HepG2 (cell line): Measurements from ENCODE around the gene NME7. TPM values are rescaled to one million over a fixed set of nuclear protein-coding genes. Genes with fewer than 3 reads are reported as not detected.
A peak's percentile ranks its signal among the peaks of the same experiment; 100 is the strongest.

ENCODE experiments used
- EZH2 ChIP-seq: conservative IDR thresholded peaks from 2 replicates; pipeline ENCODE4 v1.6.1; 2012; ENCODE audit warnings: mild to moderate bottlenecking, low read depth, low read length, moderate library complexity
- GATA4 ChIP-seq: sonication (generic); IDR thresholded peaks from 2 replicates; pipeline ENCODE4 v1.6.1; 2016; ENCODE audit warnings: antibody characterized with exemption, low read depth, borderline replicate concordance
- KIAA2018 ChIP-seq: sonication (generic); formaldehyde crosslinking; IDR thresholded peaks from 2 replicates; pipeline ENCODE4 v1.5.0; 2020; ENCODE audit warnings: mild to moderate bottlenecking, missing genetic modification reagents, borderline replicate concordance
- NONO ChIP-seq, 2 experiments: fragments of 450-650 bp in 1 of 2; sonication (generic) in 1 of 2; formaldehyde crosslinking in 1 of 2; IDR thresholded peaks in 1 of 2; conservative IDR thresholded peaks in 1 of 2; 2 replicates each; pipeline versions ENCODE4 v1.6.1 to v1.8.0; 2017 to 2022; ENCODE audit warnings: mild to moderate bottlenecking in 1 of 2, missing genetic modification reagents in 1 of 2, moderate library complexity in 1 of 2
- SAFB2 ChIP-seq: sonication (generic); formaldehyde crosslinking; IDR thresholded peaks from 2 replicates; pipeline ENCODE4 v1.5.1; 2020; ENCODE audit warnings: missing genetic modification reagents, low read depth, mild to moderate bottlenecking, borderline replicate concordance
- YY1 ChIP-seq: IDR thresholded peaks from 2 replicates; pipeline ENCODE4 v1.6.1; 2011; ENCODE audit warnings: low read length, low read depth, moderate library complexity, mild to moderate bottlenecking; ENCODE audit not compliant: insufficient read depth, insufficient replicate concordance
- ZNF563 ChIP-seq: sonication (generic); formaldehyde crosslinking; IDR thresholded peaks from 2 replicates; pipeline ENCODE4 v1.8.0; 2022; ENCODE audit warnings: mild to moderate bottlenecking, moderate library complexity, missing genetic modification reagents
- ZNF619 ChIP-seq: sonication (generic); formaldehyde crosslinking; IDR thresholded peaks from 2 replicates; pipeline ENCODE4 v1.4.0; 2020; ENCODE audit warnings: mild to moderate bottlenecking, missing genetic modification reagents
- ZNF639 ChIP-seq: conservative IDR thresholded peaks from 2 replicates; pipeline ENCODE4 v1.6.1; 2018; ENCODE audit warnings: missing genetic modification reagents
- ZNF768 ChIP-seq: sonication (generic); formaldehyde crosslinking; IDR thresholded peaks from 2 replicates; pipeline ENCODE4 v1.4.0; 2020; ENCODE audit warnings: missing genetic modification reagents
- ZSCAN25 ChIP-seq: sonication (generic); formaldehyde crosslinking; IDR thresholded peaks from 2 replicates; pipeline ENCODE4 v1.8.0; 2022; ENCODE audit warnings: mild to moderate bottlenecking, missing genetic modification reagents
- polyA plus RNA-seq, 8 experiments: library from polyadenylated mRNA; depleted of rRNA in 3 of 8; stranded (reverse) in 7 of 8; unstranded in 1 of 8; fragments of >200 nt; fragmentation: Illumina TruSeq in 4 of 8; extraction: Trizol in 4 of 8; gene quantifications; 2 replicates each; pipeline versions ENCODE4 v1.2.1 to v1.2.3, GENCODE V29; 2011 to 2016; ENCODE audit warnings: low read depth in 4 of 8, missing spikeins in 1 of 8, mixed read lengths in 1 of 8; ENCODE audit not compliant: insufficient read depth in 1 of 8
- total RNA-seq, 5 experiments: library from RNA; depleted of rRNA; stranded (reverse); fragments of >200 nt; fragmentation: Illumina TruSeq; extraction: Trizol; gene quantifications; 2 replicates each; pipeline ENCODE4 v1.2.3, GENCODE V29; 2016; ENCODE audit warnings: low read depth in 1 of 5
- TF ChIP-seq, protein P1 (sequence below): sonication (generic); formaldehyde crosslinking; IDR thresholded peaks from 2 replicates; pipeline ENCODE4 v1.5.1; 2020; ENCODE audit warnings: mild to moderate bottlenecking, missing genetic modification reagents, borderline replicate concordance

The NME7 gene
- total and polyA plus RNA-seq, 2 of the 13 experiments (the other 11 are each of a cell fraction or from before 2014, with no cell fraction given) = 9.4 to 22.5 TPM

DNA sequence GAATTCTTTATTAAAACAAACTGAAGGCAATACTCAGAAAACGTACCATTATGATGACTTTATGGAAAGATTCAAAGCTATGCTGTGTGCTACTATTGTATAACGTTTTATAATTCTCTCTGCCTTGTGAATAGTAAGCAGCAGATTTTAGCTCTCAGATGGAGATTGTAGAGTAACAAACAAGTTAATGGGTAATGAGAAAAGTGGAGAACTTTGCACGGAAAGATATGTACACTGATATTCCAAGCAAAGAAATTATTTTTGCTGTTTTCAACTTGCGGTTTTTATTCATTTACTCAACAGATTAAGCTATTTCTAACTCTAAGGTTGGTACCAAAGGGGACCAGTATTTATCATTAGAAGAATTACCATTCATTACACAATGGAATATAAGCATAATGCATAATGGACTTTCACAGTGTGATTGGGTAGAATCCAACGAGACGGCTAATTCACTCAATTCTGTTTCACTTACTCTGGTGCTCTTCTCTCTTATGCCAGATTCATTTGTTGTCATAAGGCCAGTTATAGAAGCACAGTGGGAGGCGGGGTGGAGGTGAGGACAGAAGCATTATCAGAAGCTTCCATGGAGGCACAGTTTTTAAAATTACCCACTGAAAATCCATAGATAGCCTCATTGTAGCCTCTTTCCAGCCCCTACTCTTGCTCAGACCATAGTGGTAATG lies 222.5 kb downstream of the NME7 start (continued):
- TF ChIP-seq ZNF563 (CRISPR knock-in tag) (no peak), GATA4 (no peak), YY1 (no peak), ZNF639 (no peak), NONO (IDR thresholded peaks at IDR 0.05) (no peak), NONO (CRISPR knock-in tag; conservative IDR thresholded peaks at IDR 0.05) (no peak), EZH2 (no peak), KIAA2018 (CRISPR knock-in tag) (no peak), ZNF768 (CRISPR knock-in tag) (no peak), ZNF619 (no peak), ZSCAN25 (CRISPR knock-in tag) (no peak), SAFB2 (CRISPR knock-in tag) (no peak)
- TF ChIP-seq, protein P1, sequence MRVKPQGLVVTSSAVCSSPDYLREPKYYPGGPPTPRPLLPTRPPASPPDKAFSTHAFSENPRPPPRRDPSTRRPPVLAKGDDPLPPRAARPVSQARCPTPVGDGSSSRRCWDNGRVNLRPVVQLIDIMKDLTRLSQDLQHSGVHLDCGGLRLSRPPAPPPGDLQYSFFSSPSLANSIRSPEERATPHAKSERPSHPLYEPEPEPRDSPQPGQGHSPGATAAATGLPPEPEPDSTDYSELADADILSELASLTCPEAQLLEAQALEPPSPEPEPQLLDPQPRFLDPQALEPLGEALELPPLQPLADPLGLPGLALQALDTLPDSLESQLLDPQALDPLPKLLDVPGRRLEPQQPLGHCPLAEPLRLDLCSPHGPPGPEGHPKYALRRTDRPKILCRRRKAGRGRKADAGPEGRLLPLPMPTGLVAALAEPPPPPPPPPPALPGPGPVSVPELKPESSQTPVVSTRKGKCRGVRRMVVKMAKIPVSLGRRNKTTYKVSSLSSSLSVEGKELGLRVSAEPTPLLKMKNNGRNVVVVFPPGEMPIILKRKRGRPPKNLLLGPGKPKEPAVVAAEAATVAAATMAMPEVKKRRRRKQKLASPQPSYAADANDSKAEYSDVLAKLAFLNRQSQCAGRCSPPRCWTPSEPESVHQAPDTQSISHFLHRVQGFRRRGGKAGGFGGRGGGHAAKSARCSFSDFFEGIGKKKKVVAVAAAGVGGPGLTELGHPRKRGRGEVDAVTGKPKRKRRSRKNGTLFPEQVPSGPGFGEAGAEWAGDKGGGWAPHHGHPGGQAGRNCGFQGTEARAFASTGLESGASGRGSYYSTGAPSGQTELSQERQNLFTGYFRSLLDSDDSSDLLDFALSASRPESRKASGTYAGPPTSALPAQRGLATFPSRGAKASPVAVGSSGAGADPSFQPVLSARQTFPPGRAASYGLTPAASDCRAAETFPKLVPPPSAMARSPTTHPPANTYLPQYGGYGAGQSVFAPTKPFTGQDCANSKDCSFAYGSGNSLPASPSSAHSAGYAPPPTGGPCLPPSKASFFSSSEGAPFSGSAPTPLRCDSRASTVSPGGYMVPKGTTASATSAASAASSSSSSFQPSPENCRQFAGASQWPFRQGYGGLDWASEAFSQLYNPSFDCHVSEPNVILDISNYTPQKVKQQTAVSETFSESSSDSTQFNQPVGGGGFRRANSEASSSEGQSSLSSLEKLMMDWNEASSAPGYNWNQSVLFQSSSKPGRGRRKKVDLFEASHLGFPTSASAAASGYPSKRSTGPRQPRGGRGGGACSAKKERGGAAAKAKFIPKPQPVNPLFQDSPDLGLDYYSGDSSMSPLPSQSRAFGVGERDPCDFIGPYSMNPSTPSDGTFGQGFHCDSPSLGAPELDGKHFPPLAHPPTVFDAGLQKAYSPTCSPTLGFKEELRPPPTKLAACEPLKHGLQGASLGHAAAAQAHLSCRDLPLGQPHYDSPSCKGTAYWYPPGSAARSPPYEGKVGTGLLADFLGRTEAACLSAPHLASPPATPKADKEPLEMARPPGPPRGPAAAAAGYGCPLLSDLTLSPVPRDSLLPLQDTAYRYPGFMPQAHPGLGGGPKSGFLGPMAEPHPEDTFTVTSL (CRISPR knock-in tag) = peak; percentile 46; the same call in 1 of the 2 replicates
